Urinary bladder (tissue), 4 donors: Measurements from ENCODE around the gene GRIN1. TPM values are rescaled to one million over a fixed set of nuclear protein-coding genes. Genes with fewer than 3 reads are reported as not detected.

Experiments used
- DNase-seq: peaks from one replicate; pipeline ENCODE4 v3.0.0-alpha.2; 2015; ENCODE audit errors: extremely low spot score
- H3K27ac ChIP-seq: one replicate; pipeline ENCODE4 v1.5.1; 2013; ENCODE audit warnings: low read depth, mild to moderate bottlenecking, moderate library complexity
- H3K36me3 ChIP-seq: one replicate; pipeline ENCODE4 v1.6.1; 2013; ENCODE audit warnings: mild to moderate bottlenecking, moderate library complexity; ENCODE audit not compliant: insufficient read depth
- H3K4me1 ChIP-seq: one replicate; pipeline ENCODE4 v1.6.1; 2013; ENCODE audit warnings: mild to moderate bottlenecking, moderate library complexity; ENCODE audit not compliant: insufficient read depth
- H3K4me3 ChIP-seq: one replicate; pipeline ENCODE4 v1.5.1; 2013; ENCODE audit warnings: low read depth, low read length
- WGBS: extraction: QIAGEN DNeasy Blood & Tissue Kit; methylation state at CpG from one replicate; pipeline ENCODE4 v1.1.7; 2013; 5-methylcytosine and 5-hydroxymethylcytosine counted together
- polyA plus RNA-seq: library from polyadenylated mRNA; stranded (reverse); fragments of 200-250 nt; gene quantifications from one replicate; pipeline ENCODE4 v1.2.3, GENCODE V29; 2013
- total RNA-seq: library from RNA; depleted of rRNA; stranded (reverse); fragments of >200 nt; gene quantifications from one replicate; pipeline ENCODE4 v1.2.3, GENCODE V29; 2014
- donor health status: healthy with polysubstance abuse.
- donor health status: healthy.

GRIN1 gene
- total and polyA plus RNA-seq, 2 donors: 0.18 to 0.26 TPM

DNA sequence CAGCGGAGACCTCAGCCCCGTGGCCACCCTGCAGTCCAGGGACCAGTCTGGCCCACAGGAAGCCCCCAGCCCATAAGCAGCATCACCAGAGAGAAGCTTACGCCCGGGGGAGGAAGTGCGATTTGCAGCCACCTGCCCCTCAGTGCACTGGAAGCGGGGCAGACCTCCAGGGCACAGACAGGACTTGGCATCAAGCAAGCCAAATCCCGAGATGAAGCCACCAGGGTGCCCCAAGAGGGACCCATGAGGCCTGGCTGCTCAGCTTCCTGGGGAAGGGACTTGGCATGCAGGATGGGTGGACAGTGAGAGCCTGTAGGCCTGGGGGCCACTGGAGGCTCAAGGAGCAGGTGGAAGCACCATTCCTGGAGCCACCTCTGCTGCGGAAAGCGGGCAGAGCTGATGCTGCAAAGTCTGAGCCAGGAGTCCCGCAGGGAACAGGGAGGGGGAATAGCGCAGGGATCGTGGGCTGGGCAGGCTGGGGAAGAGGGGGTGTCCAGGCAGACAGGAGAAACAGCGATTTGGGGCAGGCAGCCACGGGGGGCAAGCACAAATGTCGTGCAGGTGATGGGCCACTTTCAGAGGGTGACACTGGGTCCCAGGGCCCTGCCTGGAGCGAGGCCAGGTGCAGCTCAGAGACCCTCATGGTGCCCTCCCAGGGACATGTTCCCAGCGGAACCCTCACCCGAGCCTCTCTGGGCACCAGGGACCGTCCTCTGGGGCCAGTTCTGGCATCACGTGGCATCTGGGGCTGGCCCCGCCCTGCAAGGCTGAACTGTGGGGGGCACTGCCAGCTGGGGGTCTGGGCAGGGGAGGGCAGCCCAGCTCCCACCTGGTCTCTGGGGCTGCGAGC, 27.7 kb downstream of the GRIN1 start:
- Histone ChIP-seq H3K36me3 (no peaks in the 10 kb centered on the region), H3K4me3 (no peak overlapping the region), H3K27ac (no peak overlapping the region), H3K4me1 (peaks cover 4% of the 10 kb centered on the region)
- 71% methylated on average over 22 of the region's 22 CpGs for whole genome bisulfite sequencing
- DNase-seq: no peak

DNA sequence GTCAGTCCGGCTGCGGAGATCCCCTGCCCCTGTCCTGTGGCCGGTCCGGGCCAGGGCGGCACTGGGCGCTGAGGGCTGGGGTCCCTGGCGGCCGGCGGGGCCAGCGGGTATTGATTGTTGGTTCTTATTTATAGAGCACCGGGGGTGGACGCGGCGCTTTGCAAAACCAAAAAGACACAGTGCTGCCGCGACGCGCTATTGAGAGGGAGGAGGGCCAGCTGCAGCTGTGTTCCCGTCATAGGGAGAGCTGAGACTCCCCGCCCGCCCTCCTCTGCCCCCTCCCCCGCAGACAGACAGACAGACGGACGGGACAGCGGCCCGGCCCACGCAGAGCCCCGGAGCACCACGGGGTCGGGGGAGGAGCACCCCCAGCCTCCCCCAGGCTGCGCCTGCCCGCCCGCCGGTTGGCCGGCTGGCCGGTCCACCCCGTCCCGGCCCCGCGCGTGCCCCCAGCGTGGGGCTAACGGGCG, 28.4 kb downstream of the GRIN1 start:
- Histone ChIP-seq H3K4me1 (peaks cover 4% of the 10 kb centered on the region), H3K27ac (no peak overlapping the region), H3K4me3 (no peak overlapping the region), H3K36me3 (no peaks in the 10 kb centered on the region)
- WGBS: 27% methylated on average over 44 of the region's 44 CpGs
- DNase-seq: no peak

DNA sequence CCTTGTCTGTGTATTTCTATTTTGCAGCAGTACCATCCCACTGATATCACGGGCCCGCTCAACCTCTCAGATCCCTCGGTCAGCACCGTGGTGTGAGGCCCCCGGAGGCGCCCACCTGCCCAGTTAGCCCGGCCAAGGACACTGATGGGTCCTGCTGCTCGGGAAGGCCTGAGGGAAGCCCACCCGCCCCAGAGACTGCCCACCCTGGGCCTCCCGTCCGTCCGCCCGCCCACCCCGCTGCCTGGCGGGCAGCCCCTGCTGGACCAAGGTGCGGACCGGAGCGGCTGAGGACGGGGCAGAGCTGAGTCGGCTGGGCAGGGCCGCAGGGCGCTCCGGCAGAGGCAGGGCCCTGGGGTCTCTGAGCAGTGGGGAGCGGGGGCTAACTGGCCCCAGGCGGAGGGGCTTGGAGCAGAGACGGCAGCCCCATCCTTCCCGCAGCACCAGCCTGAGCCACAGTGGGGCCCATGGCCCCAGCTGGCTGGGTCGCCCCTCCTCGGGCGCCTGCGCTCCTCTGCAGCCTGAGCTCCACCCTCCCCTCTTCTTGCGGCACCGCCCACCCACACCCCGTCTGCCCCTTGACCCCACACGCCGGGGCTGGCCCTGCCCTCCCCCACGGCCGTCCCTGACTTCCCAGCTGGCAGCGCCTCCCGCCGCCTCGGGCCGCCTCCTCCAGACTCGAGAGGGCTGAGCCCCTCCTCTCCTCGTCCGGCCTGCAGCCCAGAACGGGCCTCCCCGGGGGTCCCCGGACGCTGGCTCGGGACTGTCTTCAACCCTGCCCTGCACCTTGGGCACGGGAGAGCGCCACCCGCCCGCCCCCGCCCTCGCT, 29.0 kb downstream of the GRIN1 start:
- Histone ChIP-seq H3K36me3 (no peaks in the 10 kb centered on the region), H3K27ac (no peak overlapping the region), H3K4me3 (no peak overlapping the region), H3K4me1 (peaks cover 3% of the 10 kb centered on the region)
- no peak for DNase-seq
- 8% methylated on average over 57 of the region's 57 CpGs for WGBS

DNA sequence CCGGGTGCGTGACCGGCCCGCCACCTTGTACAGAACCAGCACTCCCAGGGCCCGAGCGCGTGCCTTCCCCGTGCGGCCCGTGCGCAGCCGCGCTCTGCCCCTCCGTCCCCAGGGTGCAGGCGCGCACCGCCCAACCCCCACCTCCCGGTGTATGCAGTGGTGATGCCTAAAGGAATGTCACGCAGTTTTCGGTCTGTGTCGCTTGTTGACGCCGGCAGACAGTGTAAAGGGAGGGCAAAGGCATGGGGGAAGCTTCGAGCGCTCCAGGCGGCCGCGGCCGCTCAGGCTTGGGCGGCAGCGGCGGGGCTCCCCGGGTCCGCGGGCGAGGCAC, 29.6 kb downstream of the GRIN1 start:
- Histone ChIP-seq H3K4me1 (peaks cover 3% of the 10 kb centered on the region), H3K36me3 (no peaks in the 10 kb centered on the region), H3K4me3 (peak overlapping the region; percentile 40), H3K27ac (no peak overlapping the region)
- DNase-seq: no peak
- WGBS: under 1% methylated on average over 36 of the region's 36 CpGs

DNA sequence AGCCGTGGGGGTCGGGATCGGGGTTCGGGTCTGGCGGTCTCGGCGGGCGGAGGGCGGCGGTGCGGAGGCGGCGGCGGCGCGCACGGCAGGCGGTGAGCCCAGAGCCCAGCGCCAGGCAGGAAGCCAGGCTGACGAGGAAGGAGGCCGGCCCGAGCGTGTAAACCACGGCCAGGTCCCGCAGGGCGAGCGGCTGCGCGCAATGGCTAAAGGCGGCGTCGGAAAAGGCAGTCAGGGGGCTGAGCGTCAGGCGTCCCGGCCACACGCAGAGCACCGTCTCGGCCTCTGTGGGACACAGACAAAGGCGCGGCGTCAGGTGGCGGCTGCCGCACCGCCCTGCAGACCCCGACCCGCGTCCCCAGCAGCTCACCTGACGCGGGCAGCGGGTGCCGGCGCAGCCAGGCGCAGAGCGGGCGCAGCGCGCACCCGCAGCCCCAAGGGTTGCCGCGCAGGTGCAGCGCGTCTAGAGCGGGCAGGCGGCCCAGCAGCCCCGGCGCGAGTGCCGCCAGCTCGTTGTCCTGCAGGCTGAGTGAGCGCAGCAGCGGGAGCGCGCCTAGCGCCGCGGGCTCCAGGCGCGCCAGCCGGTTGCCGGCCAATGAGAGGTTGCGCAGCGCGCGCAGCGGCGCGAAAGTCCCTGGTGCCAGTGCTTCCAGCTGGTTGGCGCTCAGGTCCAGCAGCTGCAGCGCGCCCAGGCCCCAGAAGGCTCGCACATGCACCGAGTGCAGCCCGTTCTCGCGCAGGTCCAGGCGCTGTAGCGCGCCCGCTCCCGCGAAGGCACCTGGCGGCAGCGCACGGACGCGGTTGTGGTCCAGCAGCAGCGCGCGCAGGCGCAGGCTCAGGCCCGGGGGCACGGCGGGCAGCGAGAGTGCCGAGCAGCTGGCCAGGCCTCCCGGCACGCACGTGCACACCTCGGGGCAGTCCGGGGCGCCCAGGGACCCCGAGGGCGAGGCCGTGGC, 30.2 kb downstream of the GRIN1 start:
- Histone ChIP-seq H3K4me3 (peak overlapping the region; percentile 40), H3K4me1 (peaks cover 3% of the 10 kb centered on the region), H3K27ac (no peak overlapping the region), H3K36me3 (no peaks in the 10 kb centered on the region)
- no peak for DNase-seq
- WGBS: under 1% methylated on average over 124 of the region's 124 CpGs

GRCh38 chr9:137169896-137170358, 31.0 kb downstream of the GRIN1 start, which contains the start of gene LRRC26:
Gene LRRC26, minus strand, starts transcription at chr9:137170051. Its CDS starts 108 bp downstream, at chr9:137169943.
- WGBS: 10% methylated on average over 41 of the region's 41 CpGs
- Histone ChIP-seq H3K4me3 (peak within 1 kb of the TSS; percentile 40), H3K36me3 (no peaks in the 10 kb centered on the region), H3K27ac (no peak within 1 kb of the TSS), H3K4me1 (peaks cover 3% of the 10 kb centered on the region)
- DNase-seq: no peak

DNA sequence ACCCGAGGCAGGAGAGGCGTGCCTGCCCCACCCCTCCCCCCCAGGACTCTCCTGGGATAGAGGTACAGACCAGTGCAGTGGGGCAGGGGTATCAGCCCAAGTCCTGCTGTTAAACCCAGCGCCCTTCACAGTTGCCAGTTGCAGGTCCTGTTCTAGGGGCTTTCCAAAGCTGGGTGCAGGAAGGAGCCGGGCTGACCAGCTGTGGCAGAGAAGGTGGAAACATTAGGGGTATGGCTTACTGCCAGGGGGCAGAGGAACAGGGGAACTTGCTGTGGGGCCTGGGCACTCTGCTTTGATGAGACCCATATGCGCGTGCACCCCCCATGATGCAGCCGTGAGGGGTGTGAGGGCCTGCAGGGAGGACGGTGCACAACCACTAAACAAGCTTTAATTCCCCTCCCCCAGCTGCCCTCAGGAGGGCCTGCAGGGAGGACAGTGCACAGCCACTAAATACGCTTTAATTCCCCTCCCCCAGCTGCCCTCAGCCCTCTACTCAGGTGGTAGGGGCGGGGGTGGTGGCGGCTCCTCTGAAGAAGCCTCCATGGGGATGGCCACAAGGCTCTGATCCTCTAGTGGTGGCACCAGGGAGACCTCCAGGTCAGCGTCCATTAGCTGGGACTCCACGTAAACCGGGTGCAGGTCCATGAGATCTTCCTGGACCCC, 31.7 kb downstream of the GRIN1 start:
- Histone ChIP-seq H3K36me3 (no peaks in the 10 kb centered on the region), H3K4me3 (no peak overlapping the region), H3K4me1 (peaks cover 3% of the 10 kb centered on the region), H3K27ac (no peak overlapping the region)
- no peak for DNase-seq
- WGBS: 41% methylated on average over 14 of the region's 14 CpGs

- no peak for DNase-seq
- Histone ChIP-seq H3K36me3 (no peaks in the 10 kb centered on the region), H3K27ac (no peak overlapping the region), H3K4me1 (peaks cover 3% of the 10 kb centered on the region), H3K4me3 (no peak overlapping the region)
- 84% methylated on average over 22 of the region's 22 CpGs for WGBS
These were observed 32.4 kb downstream of the GRIN1 start for GRCh38 chr9:137171149-137171900.

GRCh38 chr9:137172901-137173795, 34.2 kb downstream of the GRIN1 start:
- Histone ChIP-seq H3K36me3 (no peaks in the 10 kb centered on the region), H3K4me1 (peaks cover 3% of the 10 kb centered on the region), H3K27ac (no peak overlapping the region), H3K4me3 (no peak overlapping the region)
- WGBS: 63% methylated on average over 21 of the region's 21 CpGs
- DNase-seq: no peak

DNA sequence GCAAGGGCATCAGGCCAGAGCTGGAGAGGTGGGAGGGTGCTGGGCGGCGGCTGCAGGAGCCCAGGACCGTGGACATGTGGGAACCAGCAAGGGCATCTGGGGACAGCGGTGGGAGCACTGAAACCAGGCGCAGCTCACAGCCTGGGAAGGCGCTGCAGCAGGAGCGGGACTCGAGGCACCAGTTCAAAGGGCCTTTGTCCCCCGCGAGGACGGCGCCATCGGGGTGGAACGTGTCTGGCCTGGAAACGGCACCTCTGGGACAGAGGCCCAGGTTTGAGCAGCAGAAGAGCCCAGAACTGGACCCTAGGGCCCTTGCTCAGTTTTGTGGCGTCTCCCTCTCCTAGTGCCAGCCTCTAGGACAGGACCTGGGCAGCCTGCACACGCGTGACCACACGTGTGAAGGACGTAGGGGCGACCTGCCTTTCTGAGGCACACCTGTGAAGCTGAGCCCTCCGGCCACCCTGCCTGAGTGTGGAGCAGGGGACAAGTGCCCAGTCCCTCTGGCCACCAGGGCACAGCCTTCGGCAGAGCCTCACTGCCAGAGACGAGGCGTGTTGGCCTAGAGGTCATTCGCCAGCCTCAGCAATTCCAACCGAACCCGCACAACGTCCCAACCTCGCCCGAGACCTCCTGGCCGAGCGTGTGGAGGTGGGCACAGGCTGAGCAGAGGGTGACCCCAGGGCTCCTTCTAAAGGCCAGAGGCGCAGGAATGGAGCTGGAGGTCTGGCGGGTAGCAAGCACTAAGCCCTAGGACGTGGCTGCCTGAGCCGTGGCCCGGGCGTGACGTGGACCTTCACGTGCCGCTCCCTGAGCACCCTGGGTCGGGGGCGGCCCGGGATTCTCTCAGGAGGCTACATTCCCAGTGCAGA, 35.1 kb downstream of the GRIN1 start:
- H3K4me3 ChIP-seq: no peak overlapping the region
- H3K36me3 ChIP-seq: no peaks in the 10 kb centered on the region
- WGBS: 84% methylated on average over 45 of the region's 45 CpGs
- peaks cover 3% of the 10 kb centered on the region for H3K4me1 ChIP-seq
- no peak for DNase-seq
- no peak overlapping the region for H3K27ac ChIP-seq
